ENCODE measurements around the gene CAVIN2.
A peak's percentile ranks its signal among the peaks of the same experiment; 100 is the strongest.

Gene CAVIN2

GRCh38 chr2:191839918-191840804 is 6.7 kb downstream of the CAVIN2 start:
- DNase-seq (ENCODE audit: low spot score): no peak

- DNase-seq (ENCODE audit: low spot score): no peak
Measured at GRCh38 chr2:191838526-191838925, 8.4 kb downstream of the CAVIN2 start.

- DNase-seq (ENCODE audit: low spot score): no peak
Measured at GRCh38 chr2:191836853-191837769, 9.8 kb downstream of the CAVIN2 start.

GRCh38 chr2:191836471-191836852 is 10.4 kb downstream of the CAVIN2 start:
- no peak for DNase-seq (ENCODE audit: low spot score)

- DNase-seq (ENCODE audit: low spot score): no peak
Measured at GRCh38 chr2:191835539-191836350, 11.1 kb downstream of the CAVIN2 start.

GRCh38 chr2:191835100-191835499 is 11.8 kb downstream of the CAVIN2 start:
- DNase-seq (ENCODE audit: low spot score): no peak

- DNase-seq (ENCODE audit: low spot score): no peak
Measured at GRCh38 chr2:191833356-191833755, 13.5 kb downstream of the CAVIN2 start.

- no peak for DNase-seq (ENCODE audit: low spot score)
Measured at GRCh38 chr2:191832668-191833067, 14.2 kb downstream of the CAVIN2 start.

GRCh38 chr2:191831410-191831994 is 15.4 kb downstream of the CAVIN2 start:
- DNase-seq (ENCODE audit: low spot score): no peak

GRCh38 chr2:191824398-191824797 is 22.5 kb downstream of the CAVIN2 start:
- no peak for DNase-seq (ENCODE audit: low spot score)

GRCh38 chr2:191821078-191821477 is 25.8 kb downstream of the CAVIN2 start:
- DNase-seq (ENCODE audit: low spot score): no peak

- DNase-seq (ENCODE audit: low spot score): no peak
Measured at GRCh38 chr2:191818725-191819350, 28.1 kb downstream of the CAVIN2 start.

- DNase-seq (ENCODE audit: low spot score): no peak
Measured at GRCh38 chr2:191818133-191818532, 28.8 kb downstream of the CAVIN2 start.

- no peak for DNase-seq (ENCODE audit: low spot score)
Measured at GRCh38 chr2:191815010-191815409, 31.9 kb downstream of the CAVIN2 start.

GRCh38 chr2:191813943-191814342 is 32.9 kb downstream of the CAVIN2 start:
- no peak for DNase-seq (ENCODE audit: low spot score)

GRCh38 chr2:191811807-191812602 is 34.9 kb downstream of the CAVIN2 start:
- peak; percentile 68 for DNase-seq (ENCODE audit: low spot score)

GRCh38 chr2:191806396-191806795 is 40.5 kb downstream of the CAVIN2 start:
- DNase-seq (ENCODE audit: low spot score): no peak

GRCh38 chr2:191804766-191805165 is 42.1 kb downstream of the CAVIN2 start:
- no peak for DNase-seq (ENCODE audit: low spot score)

- DNase-seq (ENCODE audit: low spot score): no peak
Measured at GRCh38 chr2:191803007-191803406, 43.9 kb downstream of the CAVIN2 start.

- no peak for DNase-seq (ENCODE audit: low spot score)
Measured at GRCh38 chr2:191802180-191802579, 44.7 kb downstream of the CAVIN2 start.

Measured in ecto neural progenitor cell (in vitro differentiated cells).